Measurements from ENCODE around the gene FLNA. TPM values are rescaled to one million over a fixed set of nuclear protein-coding genes. Genes with fewer than 3 reads are reported as not detected.

Gene FLNA, protein sequence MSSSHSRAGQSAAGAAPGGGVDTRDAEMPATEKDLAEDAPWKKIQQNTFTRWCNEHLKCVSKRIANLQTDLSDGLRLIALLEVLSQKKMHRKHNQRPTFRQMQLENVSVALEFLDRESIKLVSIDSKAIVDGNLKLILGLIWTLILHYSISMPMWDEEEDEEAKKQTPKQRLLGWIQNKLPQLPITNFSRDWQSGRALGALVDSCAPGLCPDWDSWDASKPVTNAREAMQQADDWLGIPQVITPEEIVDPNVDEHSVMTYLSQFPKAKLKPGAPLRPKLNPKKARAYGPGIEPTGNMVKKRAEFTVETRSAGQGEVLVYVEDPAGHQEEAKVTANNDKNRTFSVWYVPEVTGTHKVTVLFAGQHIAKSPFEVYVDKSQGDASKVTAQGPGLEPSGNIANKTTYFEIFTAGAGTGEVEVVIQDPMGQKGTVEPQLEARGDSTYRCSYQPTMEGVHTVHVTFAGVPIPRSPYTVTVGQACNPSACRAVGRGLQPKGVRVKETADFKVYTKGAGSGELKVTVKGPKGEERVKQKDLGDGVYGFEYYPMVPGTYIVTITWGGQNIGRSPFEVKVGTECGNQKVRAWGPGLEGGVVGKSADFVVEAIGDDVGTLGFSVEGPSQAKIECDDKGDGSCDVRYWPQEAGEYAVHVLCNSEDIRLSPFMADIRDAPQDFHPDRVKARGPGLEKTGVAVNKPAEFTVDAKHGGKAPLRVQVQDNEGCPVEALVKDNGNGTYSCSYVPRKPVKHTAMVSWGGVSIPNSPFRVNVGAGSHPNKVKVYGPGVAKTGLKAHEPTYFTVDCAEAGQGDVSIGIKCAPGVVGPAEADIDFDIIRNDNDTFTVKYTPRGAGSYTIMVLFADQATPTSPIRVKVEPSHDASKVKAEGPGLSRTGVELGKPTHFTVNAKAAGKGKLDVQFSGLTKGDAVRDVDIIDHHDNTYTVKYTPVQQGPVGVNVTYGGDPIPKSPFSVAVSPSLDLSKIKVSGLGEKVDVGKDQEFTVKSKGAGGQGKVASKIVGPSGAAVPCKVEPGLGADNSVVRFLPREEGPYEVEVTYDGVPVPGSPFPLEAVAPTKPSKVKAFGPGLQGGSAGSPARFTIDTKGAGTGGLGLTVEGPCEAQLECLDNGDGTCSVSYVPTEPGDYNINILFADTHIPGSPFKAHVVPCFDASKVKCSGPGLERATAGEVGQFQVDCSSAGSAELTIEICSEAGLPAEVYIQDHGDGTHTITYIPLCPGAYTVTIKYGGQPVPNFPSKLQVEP (N-terminal part only)
- total RNA-seq (2014; rRNA removed; shearing (Covaris generic)) = 142 and 173 TPM in 2 replicates

DNA sequence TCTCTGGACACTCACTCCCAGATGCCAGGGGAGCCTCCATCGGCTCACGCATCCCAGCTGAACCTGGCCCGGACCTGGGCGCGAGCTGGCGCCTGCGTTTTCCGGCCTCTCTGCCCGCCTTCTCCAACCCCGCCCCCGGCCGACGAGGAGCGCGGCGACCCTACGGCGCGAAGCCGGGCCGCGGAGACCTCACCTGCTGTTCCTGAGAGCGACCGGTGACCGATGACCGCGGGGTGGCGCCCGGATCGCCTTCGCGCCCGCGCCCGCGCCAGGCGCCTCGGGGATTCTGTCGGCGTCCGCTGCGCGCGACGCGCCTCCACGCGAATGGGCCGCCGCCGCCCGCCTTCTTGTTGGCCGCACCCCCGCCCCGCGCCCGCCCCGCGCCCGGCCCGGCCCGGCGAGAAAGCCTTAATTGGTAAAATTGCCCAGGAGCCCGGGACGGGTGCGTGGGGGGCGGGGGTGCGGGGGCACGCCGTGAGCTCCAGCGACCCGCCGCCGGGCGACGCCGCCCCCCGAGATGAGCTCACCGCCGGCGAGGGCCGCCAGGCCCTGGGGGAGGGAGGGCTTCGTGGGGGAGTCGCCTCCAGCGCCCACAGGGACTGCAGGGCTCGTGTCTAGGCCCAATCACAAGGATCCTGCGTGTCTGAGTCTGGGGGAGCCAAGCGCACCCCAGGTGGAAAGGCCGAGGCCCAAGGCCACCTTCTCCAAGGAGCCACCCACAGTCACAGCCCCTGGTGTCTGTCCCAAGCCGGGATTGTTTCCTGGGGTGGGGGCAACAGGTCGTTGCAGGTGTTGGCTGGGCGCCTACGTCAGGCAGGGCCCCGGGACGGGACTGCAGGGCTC is at the start of gene FLNA:
FLNA (minus strand) TSS at position 322 of the 843 bp plus-strand sequence. CDS start 3,389 bp downstream, outside the sequence.
- H3K4me3 ChIP-seq = peak within 1 kb of the TSS; percentile 34
- H3K9me3 ChIP-seq (replicated peaks) = no peaks in the 10 kb centered on the region
- peaks cover 5% of the 10 kb centered on the region; the same call in 1 of the 2 replicates for H3K4me1 ChIP-seq
- H3K36me3 ChIP-seq = no peaks in the 10 kb centered on the region
- DNase-seq = no peak
- H3K27ac ChIP-seq = no peak within 1 kb of the TSS
- H3K27me3 ChIP-seq = no peaks in the 10 kb centered on the region

DNA sequence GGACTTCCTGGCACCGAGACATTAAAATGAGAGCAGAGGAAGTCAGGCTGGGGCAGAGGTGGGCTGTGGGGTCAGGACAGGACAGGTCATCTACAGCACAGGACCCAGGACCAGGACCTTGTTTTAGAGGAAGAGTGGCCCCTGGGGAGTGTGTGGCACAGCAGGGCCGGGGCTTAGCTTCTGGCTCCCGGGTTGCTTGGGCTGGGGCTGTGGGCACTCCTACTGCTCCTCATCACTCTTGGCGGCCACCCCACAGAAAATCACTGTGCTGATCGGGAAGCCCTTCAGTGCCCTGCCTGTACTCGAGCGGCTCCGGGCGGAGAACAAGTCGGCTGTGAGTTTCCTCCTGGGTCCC is 45.9 kb upstream of the FLNA start:
- no peak for DNase-seq
- no peak overlapping the region for H3K4me3 ChIP-seq
- peaks cover 10% of the 10 kb centered on the region; the same call in 1 of the 2 replicates for H3K4me1 ChIP-seq
- no peak overlapping the region for H3K27ac ChIP-seq
- no peaks in the 10 kb centered on the region for H3K27me3 ChIP-seq
- H3K36me3 ChIP-seq = no peaks in the 10 kb centered on the region
- H3K9me3 ChIP-seq (replicated peaks) = no peaks in the 10 kb centered on the region

DNA sequence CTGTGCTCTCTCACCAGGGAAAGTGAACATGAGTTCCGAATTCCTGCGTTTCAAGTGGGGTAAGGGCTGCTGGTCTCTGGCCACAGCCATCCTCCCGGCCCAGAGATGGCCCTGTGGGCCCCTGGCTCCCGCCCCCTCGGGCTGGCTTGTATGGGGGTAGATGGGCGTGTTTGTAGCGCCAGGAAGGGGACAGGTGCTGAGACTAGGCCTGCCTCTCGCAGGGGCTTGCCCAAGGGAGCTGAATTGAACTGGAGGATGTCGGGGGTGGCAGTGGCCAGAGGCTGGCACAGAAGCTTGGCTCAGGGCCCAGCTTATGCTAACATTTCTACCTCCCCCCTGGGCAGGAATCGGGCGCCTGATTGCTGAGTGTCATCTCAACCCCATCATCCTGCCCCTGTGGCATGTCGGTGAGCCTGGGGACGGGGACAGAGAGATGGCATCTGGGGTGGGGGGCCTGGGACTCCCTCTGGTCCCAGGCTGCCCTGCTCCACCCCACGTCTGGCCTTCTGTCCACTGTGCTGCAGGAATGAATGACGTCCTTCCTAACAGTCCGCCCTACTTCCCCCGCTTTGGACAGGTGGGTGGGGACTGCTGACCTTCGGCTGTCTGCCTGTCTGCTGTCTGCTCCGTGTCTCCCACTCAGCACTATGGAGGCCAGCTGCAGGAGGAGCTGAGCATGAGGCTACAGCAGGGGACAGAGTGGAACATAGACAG is 45.4 kb upstream of the FLNA start:
- no peak for DNase-seq
- Histone ChIP-seq H3K27me3 (no peaks in the 10 kb centered on the region), H3K9me3 (replicated peaks) (no peaks in the 10 kb centered on the region), H3K27ac (no peak overlapping the region), H3K36me3 (no peaks in the 10 kb centered on the region), H3K4me1 (peaks cover 10% of the 10 kb centered on the region; the same call in 1 of the 2 replicates), H3K4me3 (no peak overlapping the region)

DNA sequence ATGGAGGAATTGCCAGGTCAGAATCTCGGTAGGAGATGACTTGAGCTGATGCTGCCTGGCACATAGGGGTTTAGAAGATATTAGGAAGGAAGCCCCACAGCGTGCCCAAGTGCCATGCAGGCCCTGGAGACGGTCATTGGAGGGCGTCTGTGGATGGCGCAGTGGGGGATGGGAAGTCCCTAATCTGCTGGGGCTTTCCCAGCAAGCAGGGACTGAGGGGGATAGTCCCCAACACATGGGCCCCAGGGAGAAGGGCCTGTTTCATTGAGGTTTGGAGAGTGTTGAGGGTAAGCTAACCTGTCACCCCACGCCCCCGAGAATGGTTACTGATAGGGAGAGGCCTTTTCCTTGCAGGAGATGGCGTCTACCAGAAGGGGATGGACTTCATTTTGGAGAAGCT is 44.8 kb upstream of the FLNA start:
- Histone ChIP-seq H3K9me3 (replicated peaks) (no peaks in the 10 kb centered on the region), H3K4me3 (no peak overlapping the region), H3K27me3 (no peaks in the 10 kb centered on the region), H3K27ac (no peak overlapping the region), H3K4me1 (peaks cover 10% of the 10 kb centered on the region; the same call in 1 of the 2 replicates), H3K36me3 (no peaks in the 10 kb centered on the region)
- DNase-seq = no peak

DNA sequence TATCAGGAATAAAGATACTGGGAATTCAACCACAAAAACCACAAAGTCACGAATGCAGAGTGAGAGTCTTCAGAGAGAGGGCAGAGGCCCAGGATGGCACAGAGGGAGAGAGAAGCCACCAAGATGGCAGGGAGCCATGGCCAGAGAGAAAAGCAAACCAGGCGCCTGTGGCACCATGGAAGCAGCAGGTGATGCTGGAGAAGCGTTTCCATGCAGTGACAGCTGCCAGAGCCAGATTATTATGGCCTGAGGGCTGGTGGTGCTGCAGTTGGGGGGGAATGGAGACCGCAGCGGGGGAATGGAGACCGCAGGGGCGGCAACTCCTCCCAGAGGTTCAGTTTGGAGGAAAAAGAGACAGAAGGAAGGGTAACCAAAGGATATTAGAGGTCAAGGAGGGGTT is 42.7 kb upstream of the FLNA start:
- H3K4me1 ChIP-seq = peaks cover 10% of the 10 kb centered on the region; the same call in 1 of the 2 replicates
- no peak overlapping the region for H3K4me3 ChIP-seq
- H3K36me3 ChIP-seq = no peaks in the 10 kb centered on the region
- H3K27me3 ChIP-seq = no peaks in the 10 kb centered on the region
- DNase-seq = peak; percentile 86 to 88
- H3K27ac ChIP-seq = peak overlapping the region; percentile 20; the same call in 1 of the 2 replicates
- no peaks in the 10 kb centered on the region for H3K9me3 ChIP-seq (replicated peaks)

DNA sequence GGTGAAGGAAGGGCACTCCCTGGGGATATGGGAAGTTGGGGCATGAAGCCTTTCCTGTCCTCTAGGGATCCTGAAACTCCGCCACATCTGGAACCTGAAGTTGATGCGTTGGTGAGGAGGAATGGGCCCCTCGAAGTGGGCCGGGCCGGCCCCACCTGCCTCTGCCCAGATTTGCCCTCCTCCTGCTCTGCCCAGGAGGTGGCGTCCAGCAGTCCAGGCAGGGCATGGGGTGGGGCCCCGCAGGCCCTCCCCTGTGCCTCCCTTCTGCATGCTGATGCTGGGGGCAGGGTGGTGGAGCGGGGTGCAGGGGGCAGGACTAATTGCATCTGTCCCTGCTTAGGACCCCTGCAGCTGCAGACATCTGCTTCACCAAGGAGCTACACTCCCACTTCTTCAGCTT is 38.7 kb upstream of the FLNA start:
- Histone ChIP-seq H3K27ac (no peak overlapping the region), H3K4me1 (peaks cover 11% of the 10 kb centered on the region; the same call in 1 of the 2 replicates), H3K4me3 (no peak overlapping the region), H3K27me3 (no peaks in the 10 kb centered on the region), H3K9me3 (replicated peaks) (no peaks in the 10 kb centered on the region), H3K36me3 (no peaks in the 10 kb centered on the region)
- DNase-seq = no peak

DNA sequence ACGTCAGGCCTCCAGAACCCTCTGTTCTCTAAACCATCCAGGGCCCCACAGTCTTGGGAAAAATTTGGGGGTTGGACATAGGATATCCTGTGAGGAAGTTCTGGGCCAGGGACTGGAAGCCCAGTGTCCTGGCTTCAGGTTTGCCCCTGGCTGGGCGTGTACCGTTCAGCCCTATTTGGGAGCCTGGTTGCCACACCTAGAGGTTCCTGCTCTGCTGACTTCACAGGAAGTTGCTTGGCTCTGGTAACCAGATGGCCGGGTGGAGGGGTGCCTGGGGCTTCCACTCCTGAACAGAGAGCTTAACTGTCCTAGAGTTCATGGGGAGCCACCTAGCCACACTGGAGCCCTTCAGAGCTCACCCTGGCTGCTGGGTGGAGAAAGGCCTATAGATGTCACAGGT is 38.0 kb upstream of the FLNA start:
- no peak for DNase-seq
- Histone ChIP-seq H3K9me3 (replicated peaks) (no peaks in the 10 kb centered on the region), H3K4me1 (peaks cover 4% of the 10 kb centered on the region; the same call in 1 of the 2 replicates), H3K27ac (no peak overlapping the region; the same call in 1 of the 2 replicates), H3K4me3 (peak overlapping the region; percentile 72), H3K27me3 (no peaks in the 10 kb centered on the region), H3K36me3 (no peaks in the 10 kb centered on the region)

DNA sequence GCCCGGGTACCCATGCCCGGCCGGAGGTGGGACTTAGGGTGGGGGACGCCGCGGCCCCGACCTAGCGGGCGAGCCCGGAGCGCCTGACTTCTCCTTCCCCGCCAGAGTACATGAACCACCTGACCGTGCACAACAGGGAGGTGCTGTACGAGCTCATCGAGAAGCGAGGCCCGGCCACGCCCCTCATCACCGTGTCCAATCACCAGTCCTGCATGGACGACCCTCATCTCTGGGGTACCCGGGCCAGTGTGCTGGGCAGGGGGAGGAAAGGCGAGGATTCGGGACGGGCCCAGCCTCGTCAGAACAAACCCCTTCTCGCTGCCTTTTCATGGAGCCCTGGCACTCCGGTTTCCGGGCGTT is 37.5 kb upstream of the FLNA start:
- Histone ChIP-seq H3K4me1 (peaks cover 4% of the 10 kb centered on the region; the same call in 1 of the 2 replicates), H3K9me3 (replicated peaks) (no peaks in the 10 kb centered on the region), H3K27ac (peak overlapping the region; percentile 81), H3K4me3 (peak overlapping the region; percentile 72), H3K27me3 (no peaks in the 10 kb centered on the region), H3K36me3 (no peaks in the 10 kb centered on the region)
- DNase-seq = peak; percentile 70 to 71

DNA sequence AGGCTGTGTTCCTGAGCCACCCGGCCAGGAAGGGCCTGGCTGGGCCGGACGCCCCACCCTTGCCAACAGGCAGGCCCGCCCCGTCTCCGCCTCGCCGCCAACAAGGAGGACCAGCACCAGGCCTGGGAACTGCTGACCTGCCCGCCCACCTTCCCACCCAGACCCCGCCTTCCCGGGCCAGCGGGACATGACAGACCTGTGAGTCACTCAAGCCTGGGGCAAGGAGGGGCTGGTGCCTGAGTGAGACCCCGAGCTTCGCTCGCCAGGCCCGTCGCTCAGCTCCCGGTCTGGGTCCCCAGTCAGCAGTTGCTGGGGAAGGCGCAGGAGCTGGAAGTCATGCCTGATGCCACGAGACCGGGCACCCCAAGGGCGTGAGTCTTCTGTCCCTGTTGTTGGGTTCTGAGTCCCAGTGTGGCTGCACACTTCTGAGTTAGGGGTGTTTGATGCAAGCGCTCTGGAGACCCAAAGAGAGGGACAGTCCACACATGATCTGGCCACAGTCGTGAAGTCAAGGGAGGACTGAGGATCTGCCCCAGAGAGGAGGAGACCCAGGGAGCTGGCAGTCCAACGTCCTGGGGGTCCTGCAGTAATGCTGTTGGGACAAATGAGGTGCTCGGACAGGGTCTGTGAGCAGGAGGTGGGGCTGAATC is 34.9 kb upstream of the FLNA start, which contains the start of gene DNASE1L1:
DNASE1L1 (minus strand) TSS at position 33 of the 650 bp plus-strand sequence. CDS start 3,686 bp downstream, outside the sequence.
- Histone ChIP-seq H3K4me3 (peak within 1 kb of the TSS; percentile 51), H3K27ac (peak within 1 kb of the TSS; percentile 78), H3K9me3 (replicated peaks) (no peaks in the 10 kb centered on the region), H3K27me3 (no peaks in the 10 kb centered on the region), H3K4me1 (peaks cover 4% of the 10 kb centered on the region; the same call in 1 of the 2 replicates), H3K36me3 (no peaks in the 10 kb centered on the region)
- DNase-seq = peak; percentile 87 to 94

DNA sequence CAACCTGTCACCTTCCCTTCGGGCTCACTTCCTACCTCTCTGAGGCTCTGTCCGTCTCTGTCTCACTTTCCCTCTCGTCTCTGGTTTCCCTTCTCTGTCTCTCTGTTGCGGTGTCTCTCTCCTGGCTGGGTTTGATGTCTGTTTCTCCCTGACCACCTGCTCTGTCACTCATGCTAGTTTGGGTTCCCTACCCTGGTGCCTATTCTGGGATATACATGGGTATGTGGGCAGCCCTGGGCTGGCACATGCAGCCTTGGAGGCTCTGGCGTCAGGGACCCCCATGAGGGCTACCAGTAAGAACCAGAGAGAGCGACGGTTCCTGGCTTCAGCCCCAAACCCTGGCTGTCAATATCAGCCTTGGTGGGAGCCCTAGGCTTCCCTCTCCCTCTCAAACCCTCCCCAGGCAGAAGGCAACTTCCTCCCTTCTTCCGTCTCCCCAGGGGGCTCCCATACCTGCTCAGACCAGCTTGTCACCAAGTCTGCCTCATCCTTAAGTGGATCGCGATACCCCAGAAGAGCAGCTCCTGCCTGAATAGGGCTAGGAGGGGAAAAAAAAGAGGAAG is 34.3 kb upstream of the FLNA start:
- Histone ChIP-seq H3K9me3 (replicated peaks) (no peaks in the 10 kb centered on the region), H3K4me1 (peaks cover 4% of the 10 kb centered on the region; the same call in 1 of the 2 replicates), H3K27me3 (no peaks in the 10 kb centered on the region), H3K27ac (peak overlapping the region; percentile 78), H3K36me3 (no peaks in the 10 kb centered on the region), H3K4me3 (peak overlapping the region; percentile 51)
- DNase-seq = peak; percentile 32 to 62

DNA sequence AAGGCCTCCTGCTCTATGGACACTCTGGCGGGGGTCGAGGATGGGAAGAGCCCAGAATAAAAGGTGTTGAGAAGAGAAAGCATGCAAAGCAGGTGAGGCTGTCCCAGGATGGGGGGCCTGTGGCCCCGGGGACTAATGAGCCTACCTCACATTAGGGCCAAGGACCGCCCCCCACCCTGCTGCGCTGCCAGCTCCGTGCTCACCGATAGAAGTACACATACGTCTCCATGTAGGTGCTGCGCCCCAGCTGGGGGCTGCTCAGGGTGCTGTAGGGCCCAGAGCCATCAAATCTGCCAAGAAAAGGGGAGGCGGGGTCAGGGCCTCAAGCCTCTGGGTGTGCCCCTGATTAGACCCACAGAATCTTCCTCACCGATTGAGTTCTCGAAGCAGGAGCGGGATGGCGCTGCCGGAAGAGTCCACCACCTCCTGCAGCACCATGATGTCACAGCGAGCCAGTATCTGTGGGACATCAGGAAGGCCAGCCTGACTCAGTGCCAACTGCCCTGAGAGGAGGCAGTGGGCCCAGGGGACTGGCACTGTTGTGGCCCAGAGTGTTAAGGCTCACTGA is 30.3 kb upstream of the FLNA start:
- no peak for DNase-seq
- Histone ChIP-seq H3K36me3 (peaks cover 20% of the 10 kb centered on the region), H3K4me1 (peaks cover 4% of the 10 kb centered on the region; the same call in 1 of the 2 replicates), H3K27me3 (no peaks in the 10 kb centered on the region), H3K27ac (no peak overlapping the region), H3K4me3 (no peak overlapping the region), H3K9me3 (replicated peaks) (no peaks in the 10 kb centered on the region)

DNA sequence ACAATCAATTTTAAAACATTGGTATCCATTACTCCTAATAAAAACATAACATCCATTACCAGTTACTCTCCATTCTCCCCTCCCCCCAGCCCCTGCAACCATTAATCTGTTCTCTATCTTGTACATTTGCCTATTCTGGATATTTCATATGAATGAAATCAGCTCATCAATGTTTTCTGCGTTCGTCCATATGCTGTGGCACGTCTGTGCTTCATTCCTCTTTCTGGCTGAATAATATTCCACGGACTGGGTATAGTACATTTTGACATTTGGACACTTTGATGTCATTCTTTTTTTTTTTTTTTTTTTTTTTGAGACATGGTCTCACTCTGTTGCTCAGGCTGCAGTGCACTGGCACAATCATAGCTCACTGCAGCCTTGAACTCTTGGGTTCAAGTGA is 29.4 kb upstream of the FLNA start:
- Histone ChIP-seq H3K4me1 (peaks cover 4% of the 10 kb centered on the region; the same call in 1 of the 2 replicates), H3K4me3 (no peak overlapping the region), H3K27me3 (no peaks in the 10 kb centered on the region), H3K36me3 (peaks cover 29% of the 10 kb centered on the region), H3K9me3 (replicated peaks) (no peaks in the 10 kb centered on the region), H3K27ac (no peak overlapping the region)
- DNase-seq = no peak

Data from SJCRH30 (cell line).